GM12875 (cell line): ENCODE results near the gene NEDD9.
A peak's percentile ranks its signal among the peaks of the same experiment; 100 is the strongest.

Experiments used
- H3K4me3 ChIP-seq: one replicate; pipeline ENCODE4 v1.5.1; 2011; ENCODE audit warnings: low read depth, low read length, control low read depth
- TF ChIP-seq, protein P1 (sequence below): IDR thresholded peaks from 2 replicates; pipeline ENCODE4 v1.5.1; 2011; ENCODE audit warnings: low read depth, mild to moderate bottlenecking, control low read depth, inconsistent platforms, low read length, moderate library complexity, borderline replicate concordance; ENCODE audit not compliant: insufficient read depth

The NEDD9 gene, protein sequence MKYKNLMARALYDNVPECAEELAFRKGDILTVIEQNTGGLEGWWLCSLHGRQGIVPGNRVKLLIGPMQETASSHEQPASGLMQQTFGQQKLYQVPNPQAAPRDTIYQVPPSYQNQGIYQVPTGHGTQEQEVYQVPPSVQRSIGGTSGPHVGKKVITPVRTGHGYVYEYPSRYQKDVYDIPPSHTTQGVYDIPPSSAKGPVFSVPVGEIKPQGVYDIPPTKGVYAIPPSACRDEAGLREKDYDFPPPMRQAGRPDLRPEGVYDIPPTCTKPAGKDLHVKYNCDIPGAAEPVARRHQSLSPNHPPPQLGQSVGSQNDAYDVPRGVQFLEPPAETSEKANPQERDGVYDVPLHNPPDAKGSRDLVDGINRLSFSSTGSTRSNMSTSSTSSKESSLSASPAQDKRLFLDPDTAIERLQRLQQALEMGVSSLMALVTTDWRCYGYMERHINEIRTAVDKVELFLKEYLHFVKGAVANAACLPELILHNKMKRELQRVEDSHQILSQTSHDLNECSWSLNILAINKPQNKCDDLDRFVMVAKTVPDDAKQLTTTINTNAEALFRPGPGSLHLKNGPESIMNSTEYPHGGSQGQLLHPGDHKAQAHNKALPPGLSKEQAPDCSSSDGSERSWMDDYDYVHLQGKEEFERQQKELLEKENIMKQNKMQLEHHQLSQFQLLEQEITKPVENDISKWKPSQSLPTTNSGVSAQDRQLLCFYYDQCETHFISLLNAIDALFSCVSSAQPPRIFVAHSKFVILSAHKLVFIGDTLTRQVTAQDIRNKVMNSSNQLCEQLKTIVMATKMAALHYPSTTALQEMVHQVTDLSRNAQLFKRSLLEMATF

DNA sequence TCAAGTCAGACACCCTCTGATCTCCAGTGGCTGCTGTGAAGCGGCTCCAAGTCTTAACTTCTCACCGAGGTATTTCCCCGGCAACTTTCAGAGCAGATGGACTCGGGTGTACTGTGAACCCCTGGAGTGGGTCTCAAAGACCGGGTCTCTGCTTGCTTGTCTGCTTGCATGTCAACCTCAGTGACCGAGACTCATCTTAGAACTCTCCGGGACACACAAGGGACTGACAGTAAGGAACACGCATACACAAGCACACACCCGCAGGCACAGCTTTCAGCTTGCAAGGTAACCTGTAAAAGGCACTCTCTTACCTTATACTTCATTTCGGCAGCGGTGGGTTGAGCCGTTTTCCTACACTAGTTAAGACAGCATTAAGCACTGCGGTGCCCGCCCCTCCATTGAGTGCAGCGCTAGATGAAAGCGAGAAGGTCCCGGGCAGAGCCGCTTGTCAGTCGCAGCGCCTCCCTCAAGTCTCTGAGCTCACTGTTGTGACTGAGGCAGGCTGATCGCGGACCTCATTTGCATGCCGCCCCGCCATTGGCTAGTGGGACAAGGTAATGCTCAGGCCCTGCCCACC, at the start of gene NEDD9:
NEDD9 (minus strand) TSS at position 476 of the 577 bp plus-strand sequence; CDS start at position 323, 153 bp downstream.
- peak within 1 kb of the TSS; percentile 26 for H3K4me3 ChIP-seq

DNA sequence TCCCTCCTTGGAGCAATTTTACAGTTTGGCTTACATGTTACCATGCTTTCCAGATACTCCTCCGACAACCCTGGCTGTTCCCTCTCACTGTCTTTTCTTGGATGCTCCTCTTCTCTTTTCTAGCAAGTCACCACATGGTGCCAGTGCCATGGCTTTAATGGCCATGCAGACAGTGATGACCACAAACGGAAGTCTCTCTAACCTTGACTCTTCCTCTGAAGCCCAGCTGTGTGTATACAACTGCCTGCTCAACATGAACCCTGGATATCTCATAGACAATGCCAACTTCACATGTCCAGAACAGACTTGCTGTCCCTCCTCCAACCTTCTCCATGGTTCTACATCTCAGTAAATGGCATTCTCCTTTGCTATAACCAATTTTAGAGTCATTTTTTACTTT, 49.8 kb upstream of the NEDD9 start:
- TF ChIP-seq, protein P1, sequence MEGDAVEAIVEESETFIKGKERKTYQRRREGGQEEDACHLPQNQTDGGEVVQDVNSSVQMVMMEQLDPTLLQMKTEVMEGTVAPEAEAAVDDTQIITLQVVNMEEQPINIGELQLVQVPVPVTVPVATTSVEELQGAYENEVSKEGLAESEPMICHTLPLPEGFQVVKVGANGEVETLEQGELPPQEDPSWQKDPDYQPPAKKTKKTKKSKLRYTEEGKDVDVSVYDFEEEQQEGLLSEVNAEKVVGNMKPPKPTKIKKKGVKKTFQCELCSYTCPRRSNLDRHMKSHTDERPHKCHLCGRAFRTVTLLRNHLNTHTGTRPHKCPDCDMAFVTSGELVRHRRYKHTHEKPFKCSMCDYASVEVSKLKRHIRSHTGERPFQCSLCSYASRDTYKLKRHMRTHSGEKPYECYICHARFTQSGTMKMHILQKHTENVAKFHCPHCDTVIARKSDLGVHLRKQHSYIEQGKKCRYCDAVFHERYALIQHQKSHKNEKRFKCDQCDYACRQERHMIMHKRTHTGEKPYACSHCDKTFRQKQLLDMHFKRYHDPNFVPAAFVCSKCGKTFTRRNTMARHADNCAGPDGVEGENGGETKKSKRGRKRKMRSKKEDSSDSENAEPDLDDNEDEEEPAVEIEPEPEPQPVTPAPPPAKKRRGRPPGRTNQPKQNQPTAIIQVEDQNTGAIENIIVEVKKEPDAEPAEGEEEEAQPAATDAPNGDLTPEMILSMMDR = no peak
- H3K4me3 ChIP-seq = no peak overlapping the region

More for the DNA sequence above, at the start of gene NEDD9:
- TF ChIP-seq, protein P1 = no peak

DNA sequence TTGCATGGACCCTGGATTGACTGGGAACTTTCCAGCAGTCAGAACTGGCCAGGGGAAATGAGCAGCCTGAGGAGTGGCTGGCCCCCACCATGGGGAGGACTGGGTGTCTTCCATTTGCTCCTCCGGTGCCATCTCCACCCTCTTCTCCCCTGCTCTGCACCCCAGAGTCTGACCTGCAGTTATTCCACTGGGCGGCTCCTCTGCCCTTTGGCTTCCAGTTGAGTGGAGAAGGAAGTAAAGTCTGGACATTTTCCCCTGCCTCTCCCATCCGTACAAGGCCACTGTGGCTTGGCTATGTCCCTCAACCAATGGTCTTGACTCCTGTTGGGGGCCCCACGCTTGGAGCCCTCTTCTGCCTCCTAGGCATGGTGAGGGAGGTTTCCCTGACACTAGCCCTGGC, 47.9 kb upstream of the NEDD9 start:
- no peak overlapping the region for H3K4me3 ChIP-seq
- TF ChIP-seq, protein P1 = no peak

DNA sequence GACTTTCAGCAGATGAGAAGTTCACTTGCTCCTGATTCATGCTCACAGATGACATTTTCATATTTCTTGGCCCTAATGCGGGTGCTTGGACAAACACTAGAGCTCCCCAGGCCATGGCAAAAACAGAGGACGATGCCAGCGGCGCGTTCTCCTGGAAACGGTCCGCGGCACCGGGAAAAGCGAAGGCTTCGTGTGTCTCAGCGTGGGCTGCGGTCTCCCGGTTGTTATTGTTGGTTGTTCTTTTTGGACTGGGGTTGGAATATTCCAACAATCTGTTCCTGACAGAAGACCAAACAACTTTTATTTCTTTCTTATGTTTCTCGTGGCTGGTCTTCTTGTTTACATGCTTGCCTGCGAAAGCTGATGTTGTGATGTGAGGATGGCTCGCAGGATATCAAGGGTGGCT, 46.8 kb upstream of the NEDD9 start:
- TF ChIP-seq, protein P1 = no peak

DNA sequence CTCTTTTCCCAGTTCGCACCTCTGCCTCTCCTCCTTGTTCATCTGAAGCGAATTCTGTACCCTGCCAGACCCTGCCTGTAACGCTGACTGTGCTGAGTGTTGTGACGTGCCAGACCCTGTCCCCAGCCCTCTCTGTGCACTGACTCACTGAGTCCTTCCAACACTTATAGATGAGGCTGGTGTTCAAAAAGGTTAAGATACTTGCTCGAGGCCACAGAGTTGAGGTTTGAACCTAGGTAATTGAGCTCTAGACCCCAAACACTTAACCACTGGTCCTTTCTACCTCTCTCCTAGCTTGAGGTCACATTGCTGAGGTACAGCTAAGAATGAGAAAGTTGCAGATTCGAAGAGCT, 45.7 kb upstream of the NEDD9 start:
- no peak overlapping the region for H3K4me3 ChIP-seq
- TF ChIP-seq, protein P1 = no peak

More for the DNA sequence above, 46.8 kb upstream of the NEDD9 start:
- no peak overlapping the region for H3K4me3 ChIP-seq

DNA sequence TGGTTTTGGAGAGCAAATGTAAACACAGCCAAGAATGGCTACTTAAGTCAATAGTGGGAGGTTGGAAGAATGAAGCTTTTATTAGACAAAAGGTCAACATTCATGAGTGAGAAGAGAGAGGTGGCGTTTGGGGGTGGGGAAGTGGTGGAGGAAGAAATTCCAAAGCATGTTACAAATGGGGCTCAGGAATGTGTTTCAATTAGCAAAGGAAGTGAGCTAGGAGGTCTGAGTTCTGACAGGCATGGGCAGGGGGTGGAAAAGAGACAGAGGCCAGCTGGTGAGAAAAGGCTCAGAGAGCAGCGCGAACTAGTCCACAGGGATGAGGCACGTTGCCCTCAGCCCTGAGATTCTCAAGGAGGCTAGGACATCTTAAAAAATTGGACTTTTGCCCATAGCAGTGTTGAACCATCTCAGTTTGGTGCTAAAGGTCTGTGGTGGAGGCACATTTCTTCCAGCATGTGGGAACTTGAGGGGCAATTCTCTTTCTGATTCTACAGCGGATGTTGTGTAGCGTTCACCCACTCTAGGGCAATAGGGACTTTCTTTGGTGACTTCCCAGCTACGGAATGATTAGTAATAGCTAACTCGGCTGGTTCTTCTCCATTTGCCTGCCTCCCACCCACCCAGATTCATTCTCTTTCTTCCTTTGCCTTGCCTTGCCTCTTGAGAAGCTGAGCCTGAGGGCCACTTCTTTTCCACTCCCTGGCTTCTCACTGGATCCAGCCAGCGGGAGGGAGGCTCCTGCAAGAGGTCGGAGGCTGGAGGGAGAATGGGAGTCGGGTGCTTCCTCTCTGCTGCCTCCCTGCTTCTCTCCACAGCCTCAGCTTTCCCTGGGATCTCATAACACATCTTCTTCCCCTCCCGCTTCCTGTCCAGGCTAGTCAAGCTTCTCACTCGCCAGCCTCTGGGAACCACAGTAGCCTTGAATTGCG, 45.1 kb upstream of the NEDD9 start:
- no peak overlapping the region for H3K4me3 ChIP-seq
- TF ChIP-seq, protein P1 = no peak
